CD4-positive, alpha-beta T cell treated with Interleukin-2 at 100 ng/mL for 4 hours (primary cell): Measurements from ENCODE around the gene PLA2G1B.
"Not testable (repeated sequence)": the region's sequence is repeated elsewhere in the genome, so short reads cannot be mapped to it uniquely, and the experiment has no call there.

Experiments
- DNase-seq: peaks from one replicate; pipeline ENCODE4 v3.0.0-alpha.2; 2020; ENCODE audit warnings: low spot score

The PLA2G1B gene

GRCh38 chr12:120358412-120359100 is 31.0 kb upstream of the PLA2G1B start:
- no peak for DNase-seq

- DNase-seq: no peak
Observed at GRCh38 chr12:120357104-120357503, 29.5 kb upstream of the PLA2G1B start.

- peak; percentile 74 for DNase-seq
Observed at GRCh38 chr12:120356567-120357030, 29.0 kb upstream of the PLA2G1B start.

GRCh38 chr12:120353556-120354317 is 26.2 kb upstream of the PLA2G1B start:
- DNase-seq: no peak

GRCh38 chr12:120353136-120353535 is 25.6 kb upstream of the PLA2G1B start:
- no peak for DNase-seq

GRCh38 chr12:120352117-120352516 is 24.5 kb upstream of the PLA2G1B start:
- DNase-seq: no peak

GRCh38 chr12:120350576-120351350 is 23.2 kb upstream of the PLA2G1B start:
- no peak for DNase-seq

- DNase-seq: no peak
Observed at GRCh38 chr12:120347766-120348165, 20.2 kb upstream of the PLA2G1B start.

GRCh38 chr12:120346681-120347080 is 19.1 kb upstream of the PLA2G1B start:
- no peak for DNase-seq

- no peak for DNase-seq
Observed at GRCh38 chr12:120346031-120346430, 18.5 kb upstream of the PLA2G1B start.

GRCh38 chr12:120343692-120344091 is 16.1 kb upstream of the PLA2G1B start:
- DNase-seq: no peak

- DNase-seq: no peak
Observed at GRCh38 chr12:120343039-120343537, 15.5 kb upstream of the PLA2G1B start.

- no peak for DNase-seq
Observed at GRCh38 chr12:120342175-120343038, 14.8 kb upstream of the PLA2G1B start.

- DNase-seq: no peak
Observed at GRCh38 chr12:120339256-120339655, 11.7 kb upstream of the PLA2G1B start.

GRCh38 chr12:120337730-120338129 is 10.2 kb upstream of the PLA2G1B start:
- no peak for DNase-seq

GRCh38 chr12:120336392-120336791 is 8.8 kb upstream of the PLA2G1B start:
- not testable (repeated sequence) for DNase-seq

GRCh38 chr12:120335447-120335846 is 7.9 kb upstream of the PLA2G1B start:
- peak; percentile 5 for DNase-seq

- DNase-seq: no peak
Observed at GRCh38 chr12:120332523-120332922, 4.9 kb upstream of the PLA2G1B start.

- DNase-seq: no peak
Observed at GRCh38 chr12:120332041-120332440, 4.5 kb upstream of the PLA2G1B start.

- DNase-seq: no peak
Observed at GRCh38 chr12:120331390-120331789, 3.8 kb upstream of the PLA2G1B start.

- no peak for DNase-seq
Observed at GRCh38 chr12:120328228-120328627, 649 bp upstream of the PLA2G1B start.
